HG03095 (cell line): Measurements from ENCODE around the gene LHX4.

Experiments
- ATAC-seq: cut with Tn5 transposase; IDR thresholded peaks from one replicate; pipeline ENCODE4 v1.9.1; 2021; ENCODE audit warnings: moderate library complexity; ENCODE audit not compliant: unreplicated experiment

Gene LHX4

GRCh38 chr1:180241716-180242544 lies 11.9 kb downstream of the LHX4 start:
- ATAC-seq: no peak

GRCh38 chr1:180243517-180244221 lies 13.6 kb downstream of the LHX4 start:
- no peak for ATAC-seq

- no peak for ATAC-seq
Measured at GRCh38 chr1:180244840-180245239, 14.8 kb downstream of the LHX4 start.

- ATAC-seq: no peak
Measured at GRCh38 chr1:180246579-180246978, 16.5 kb downstream of the LHX4 start.

GRCh38 chr1:180247061-180247460 lies 17.0 kb downstream of the LHX4 start:
- ATAC-seq: no peak

- ATAC-seq: no peak
Measured at GRCh38 chr1:180247580-180247979, 17.5 kb downstream of the LHX4 start.

- ATAC-seq: no peak
Measured at GRCh38 chr1:180248176-180248575, 18.1 kb downstream of the LHX4 start.

- ATAC-seq: no peak
Measured at GRCh38 chr1:180248731-180249681, 18.9 kb downstream of the LHX4 start.

- no peak for ATAC-seq
Measured at GRCh38 chr1:180249725-180250498, 19.8 kb downstream of the LHX4 start.

- ATAC-seq: no peak
Measured at GRCh38 chr1:180250499-180250770, 20.4 kb downstream of the LHX4 start.

- ATAC-seq: no peak
Measured at GRCh38 chr1:180250883-180251509, 20.9 kb downstream of the LHX4 start.

GRCh38 chr1:180251526-180252305 lies 21.7 kb downstream of the LHX4 start:
- ATAC-seq: no peak

GRCh38 chr1:180252638-180253536 lies 22.8 kb downstream of the LHX4 start:
- ATAC-seq: peak; percentile 64

- ATAC-seq: no peak
Measured at GRCh38 chr1:180253585-180254495, 23.8 kb downstream of the LHX4 start.

- no peak for ATAC-seq
Measured at GRCh38 chr1:180254496-180254819, 24.4 kb downstream of the LHX4 start.

GRCh38 chr1:180254854-180255253 lies 24.8 kb downstream of the LHX4 start:
- no peak for ATAC-seq

- ATAC-seq: no peak
Measured at GRCh38 chr1:180255536-180256340, 25.7 kb downstream of the LHX4 start.
